T-helper 17 cell (primary cell): ENCODE results near the gene REC8. TPM values are rescaled to one million over a fixed set of nuclear protein-coding genes. Genes with fewer than 3 reads are reported as not detected.
A peak's percentile ranks its signal among the peaks of the same experiment; 100 is the strongest.

Experiments used
- ATAC-seq: fragments of 150-1000 bp; cut with Tn5 transposase; 2 replicates; pipeline ENCODE4 v1.10.0; 2021; ENCODE audit warnings: mild to moderate bottlenecking, moderate library complexity
- DNase-seq, 3 donors: peaks; one replicate each; pipeline versions ENCODE4 v3.0.0 to v3.0.0-alpha.2; 2020 to 2021
- H3K9me3 ChIP-seq: one replicate; pipeline ENCODE4 v1.7.0; 2013; ENCODE audit warnings: low read length, mild to moderate bottlenecking; ENCODE audit not compliant: control insufficient read depth, poor library complexity, severe bottlenecking
- H3K27ac Mint-ChIP-seq: one replicate; pipeline ENCODE4 v1.8.0; 2022; ENCODE audit warnings: mild to moderate bottlenecking, moderate library complexity, mixed read lengths
- H3K27me3 Mint-ChIP-seq: one replicate; pipeline ENCODE4 v1.8.0; 2022; ENCODE audit warnings: mixed read lengths
- H3K36me3 Mint-ChIP-seq: one replicate; pipeline ENCODE4 v1.8.0; 2022; ENCODE audit warnings: low read depth, mixed read lengths
- H3K4me1 Mint-ChIP-seq: one replicate; pipeline ENCODE4 v1.8.0; 2022; ENCODE audit warnings: mild to moderate bottlenecking, mixed read lengths
- H3K4me3 Mint-ChIP-seq: one replicate; pipeline ENCODE4 v1.8.0; 2022; ENCODE audit warnings: mild to moderate bottlenecking, moderate library complexity, mixed read lengths
- total RNA-seq, 4 donors: library from RNA in 2 of 4; stranded (reverse) in 2 of 4; gene quantifications; one replicate each; pipeline ENCODE4 v1.2.3 and lab custom pipeline; 2022 to 2026

Gene REC8
- total RNA-seq, 2 donors from 2014 or later: 66.3 to 94.8 TPM

- peaks cover 15% of the 10 kb centered on the region for H3K4me1 Mint-ChIP-seq
- no peaks in the 10 kb centered on the region for H3K27me3 Mint-ChIP-seq
- ATAC-seq (no peak), DNase-seq (no peak)
- H3K9me3 ChIP-seq: no peaks in the 10 kb centered on the region
- peak overlapping the region; percentile 47 for H3K27ac Mint-ChIP-seq
- peaks cover 2% of the 10 kb centered on the region for H3K36me3 Mint-ChIP-seq
- no peak overlapping the region for H3K4me3 Mint-ChIP-seq
Measured at GRCh38 chr14:24178399-24179178, 6.7 kb downstream of the REC8 start.

- H3K36me3 Mint-ChIP-seq: peaks cover 2% of the 10 kb centered on the region
- no peak for ATAC-seq
- no peak overlapping the region for H3K4me3 Mint-ChIP-seq
- peaks cover 16% of the 10 kb centered on the region for H3K4me1 Mint-ChIP-seq
- H3K27ac Mint-ChIP-seq: peak overlapping the region; percentile 47
- no peak for DNase-seq
- H3K9me3 ChIP-seq: no peaks in the 10 kb centered on the region
- H3K27me3 Mint-ChIP-seq: no peaks in the 10 kb centered on the region
Measured at GRCh38 chr14:24179294-24179960, 7.5 kb downstream of the REC8 start.

- ATAC-seq: no peak
- H3K4me1 Mint-ChIP-seq: peaks cover 14% of the 10 kb centered on the region
- no peaks in the 10 kb centered on the region for H3K27me3 Mint-ChIP-seq
- H3K9me3 ChIP-seq: no peaks in the 10 kb centered on the region
- no peak overlapping the region for H3K27ac Mint-ChIP-seq
- no peak for DNase-seq
- no peak overlapping the region for H3K4me3 Mint-ChIP-seq
- H3K36me3 Mint-ChIP-seq: peaks cover 2% of the 10 kb centered on the region
Measured at GRCh38 chr14:24179961-24180796, 8.3 kb downstream of the REC8 start.

GRCh38 chr14:24181371-24182077 is 9.6 kb downstream of the REC8 start:
- Mint-ChIP-seq H3K4me3 (peak overlapping the region; percentile 12), H3K27ac (peak overlapping the region; percentile 73), H3K4me1 (peaks cover 14% of the 10 kb centered on the region), H3K27me3 (no peaks in the 10 kb centered on the region), H3K36me3 (peaks cover 2% of the 10 kb centered on the region)
- no peak for DNase-seq
- ATAC-seq: no peak
- no peaks in the 10 kb centered on the region for H3K9me3 ChIP-seq

GRCh38 chr14:24182110-24182882 is 10.4 kb downstream of the REC8 start:
- H3K36me3 Mint-ChIP-seq: peaks cover 2% of the 10 kb centered on the region

GRCh38 chr14:24183014-24183481 is 11.2 kb downstream of the REC8 start:
- H3K27me3 Mint-ChIP-seq: no peaks in the 10 kb centered on the region
- H3K9me3 ChIP-seq: no peaks in the 10 kb centered on the region
- H3K4me1 Mint-ChIP-seq: peaks cover 23% of the 10 kb centered on the region
- DNase-seq (no peak), ATAC-seq (no peak)
- H3K36me3 Mint-ChIP-seq: peaks cover 2% of the 10 kb centered on the region
- no peak overlapping the region for H3K4me3 Mint-ChIP-seq
- peak overlapping the region; percentile 80 for H3K27ac Mint-ChIP-seq

More at GRCh38 chr14:24182110-24182882, 10.4 kb downstream of the REC8 start:
- Mint-ChIP-seq H3K4me3 (peak overlapping the region; percentile 12), H3K4me1 (peaks cover 18% of the 10 kb centered on the region), H3K27me3 (no peaks in the 10 kb centered on the region), H3K27ac (peak overlapping the region; percentile 80)
- H3K9me3 ChIP-seq: no peaks in the 10 kb centered on the region
- DNase-seq (no peak), ATAC-seq (no peak)

- H3K36me3 Mint-ChIP-seq: peaks cover 2% of the 10 kb centered on the region
- H3K4me3 Mint-ChIP-seq: no peak overlapping the region
- H3K27ac Mint-ChIP-seq: no peak overlapping the region
- H3K27me3 Mint-ChIP-seq: no peaks in the 10 kb centered on the region
- no peak for DNase-seq
- H3K4me1 Mint-ChIP-seq: peaks cover 26% of the 10 kb centered on the region
- H3K9me3 ChIP-seq: no peaks in the 10 kb centered on the region
- no peak for ATAC-seq
Measured at GRCh38 chr14:24184104-24184970, 12.5 kb downstream of the REC8 start.

- no peaks in the 10 kb centered on the region for H3K9me3 ChIP-seq
- ATAC-seq: no peak
- Mint-ChIP-seq H3K27me3 (no peaks in the 10 kb centered on the region), H3K4me3 (no peak overlapping the region), H3K36me3 (peaks cover 2% of the 10 kb centered on the region), H3K4me1 (peaks cover 28% of the 10 kb centered on the region), H3K27ac (no peak overlapping the region)
- no peak for DNase-seq
Measured at GRCh38 chr14:24185026-24185425, 13.1 kb downstream of the REC8 start.

- H3K27me3 Mint-ChIP-seq: no peaks in the 10 kb centered on the region
- peaks cover 27% of the 10 kb centered on the region for H3K4me1 Mint-ChIP-seq
- peaks cover 2% of the 10 kb centered on the region for H3K36me3 Mint-ChIP-seq
- no peak overlapping the region for H3K27ac Mint-ChIP-seq
- H3K9me3 ChIP-seq: no peaks in the 10 kb centered on the region
- no peak for DNase-seq
- no peak for ATAC-seq
- H3K4me3 Mint-ChIP-seq: no peak overlapping the region
Measured at GRCh38 chr14:24185741-24186140, 13.9 kb downstream of the REC8 start.

- no peak for DNase-seq
- ATAC-seq: no peak
- H3K27me3 Mint-ChIP-seq: no peaks in the 10 kb centered on the region
- H3K4me1 Mint-ChIP-seq: peaks cover 24% of the 10 kb centered on the region
- H3K9me3 ChIP-seq: no peaks in the 10 kb centered on the region
- no peaks in the 10 kb centered on the region for H3K36me3 Mint-ChIP-seq
- peak overlapping the region; percentile 82 for H3K4me3 Mint-ChIP-seq
- H3K27ac Mint-ChIP-seq: peak overlapping the region; percentile 97
Measured at GRCh38 chr14:24186831-24187538, 15.1 kb downstream of the REC8 start.

- ATAC-seq (no peak), DNase-seq (no peak)
- Mint-ChIP-seq H3K4me3 (peak overlapping the region; percentile 93), H3K4me1 (peaks cover 25% of the 10 kb centered on the region), H3K27ac (peak overlapping the region; percentile 97), H3K27me3 (no peaks in the 10 kb centered on the region), H3K36me3 (peaks cover 2% of the 10 kb centered on the region)
- H3K9me3 ChIP-seq: no peaks in the 10 kb centered on the region
Measured at GRCh38 chr14:24187539-24187915, 15.6 kb downstream of the REC8 start.
